ENCODE data around the gene HMX3. TPM values are rescaled to one million over a fixed set of nuclear protein-coding genes. Genes with fewer than 3 reads are reported as not detected.

HMX3 gene
- total RNA-seq, 4 donors from 2014 or later, result 1.1 to 3.4 TPM; not detected in 2

- TF ChIP-seq CTCF (IDR thresholded peaks at IDR 0.05) (no peak), POLR2A (IDR thresholded peaks at IDR 0.05) (no peak)
- Histone ChIP-seq H3K27me3 (peaks cover 0 to 58% of the 10 kb centered on the region in 2 donors), H3K27ac (no peak overlapping the region), H3K9me3 (peaks cover 0 to 3% (median 0%) of the 10 kb centered on the region in 4 donors), H3K36me3 (no peaks in the 10 kb centered on the region), H3K4me3 (peak overlapping the region in 3 of 4 donors; percentile 41 to 45 (median 42)), H3K4me1 (peaks cover 0 to 49% (median 27%) of the 10 kb centered on the region in 4 donors)
- DNase-seq, result peak in 1 of 3 donors; percentile 46
Observed at GRCh38 chr10:123149568-123150270, 13.9 kb downstream of the HMX3 start.

GRCh38 chr10:123150271-123150985, 14.7 kb downstream of the HMX3 start:
- peak overlapping the region; percentile 9 to 45 (median 40) for H3K4me3 ChIP-seq
- peaks cover 0 to 54% (median 30%) of the 10 kb centered on the region in 4 donors for H3K4me1 ChIP-seq
- H3K27me3 ChIP-seq, result peaks cover 0 to 53% of the 10 kb centered on the region in 2 donors
- TF ChIP-seq CTCF (IDR thresholded peaks at IDR 0.05) (no peak), POLR2A (IDR thresholded peaks at IDR 0.05) (no peak)
- peaks cover 0 to 3% (median 0%) of the 10 kb centered on the region in 4 donors for H3K9me3 ChIP-seq
- no peaks in the 10 kb centered on the region for H3K36me3 ChIP-seq
- DNase-seq, result no peak
- H3K27ac ChIP-seq, result no peak overlapping the region

GRCh38 chr10:123150986-123151736, 15.4 kb downstream of the HMX3 start:
- peak overlapping the region in 1 of 4 donors; percentile 15 for H3K27ac ChIP-seq
- peak overlapping the region; percentile 9 to 38 (median 33) for H3K4me3 ChIP-seq
- DNase-seq, result peak in 1 of 3 donors; percentile 53
- H3K27me3 ChIP-seq, result peaks cover 0 to 46% of the 10 kb centered on the region in 2 donors
- no peak for TF ChIP-seq CTCF (IDR thresholded peaks at IDR 0.05)
- no peak for TF ChIP-seq POLR2A (IDR thresholded peaks at IDR 0.05)
- peaks cover 0 to 3% (median 0%) of the 10 kb centered on the region in 4 donors for H3K9me3 ChIP-seq
- peaks cover 0 to 2% (median 0%) of the 10 kb centered on the region in 3 donors for H3K36me3 ChIP-seq
- H3K4me1 ChIP-seq, result peaks cover 0 to 54% (median 28%) of the 10 kb centered on the region in 4 donors

- TF ChIP-seq POLR2A (IDR thresholded peaks at IDR 0.05) (no peak), CTCF (IDR thresholded peaks at IDR 0.05) (no peak)
- H3K9me3 ChIP-seq, result peaks cover 0 to 3% (median 0%) of the 10 kb centered on the region in 4 donors
- H3K36me3 ChIP-seq, result peaks cover 0 to 7% (median 0%) of the 10 kb centered on the region in 3 donors
- DNase-seq, result no peak
- no peak overlapping the region for H3K27ac ChIP-seq
- H3K4me1 ChIP-seq, result peaks cover 0 to 50% (median 28%) of the 10 kb centered on the region in 4 donors
- H3K27me3 ChIP-seq, result peaks cover 0 to 40% of the 10 kb centered on the region in 2 donors
- peak overlapping the region in 1 of 4 donors; percentile 38 for H3K4me3 ChIP-seq
Observed at GRCh38 chr10:123151737-123152135, 16.0 kb downstream of the HMX3 start.

- peaks cover 0 to 48% (median 19%) of the 10 kb centered on the region in 4 donors for H3K4me1 ChIP-seq
- peaks cover 0 to 19% (median 0%) of the 10 kb centered on the region in 3 donors for H3K36me3 ChIP-seq
- H3K4me3 ChIP-seq, result peak overlapping the region in 1 of 4 donors; percentile 95
- no peaks in the 10 kb centered on the region for H3K9me3 ChIP-seq
- peaks cover 0 to 24% of the 10 kb centered on the region in 2 donors for H3K27me3 ChIP-seq
- TF ChIP-seq POLR2A (IDR thresholded peaks at IDR 0.05) (no peak), CTCF (IDR thresholded peaks at IDR 0.05) (no peak)
- no peak for DNase-seq
- peak overlapping the region in 1 of 4 donors; percentile 95 for H3K27ac ChIP-seq
Observed at GRCh38 chr10:123153486-123154091, 17.8 kb downstream of the HMX3 start.

Data from Peyer's patch (tissue), 4 donors.